Right lobe of liver (tissue), 4 donors: ENCODE measurements around the gene OPN1MW.
"Not testable (repeated sequence)": the region's sequence is repeated elsewhere in the genome, so short reads cannot be mapped to it uniquely, and the experiment has no call there.

Source experiments
- POLR2A ChIP-seq: fragments of 450-650 bp; IDR thresholded peaks from one replicate; pipeline ENCODE4 v1.6.1; 2017; ENCODE audit warnings: antibody characterized with exemption, mild to moderate bottlenecking
- TF ChIP-seq, protein P1 (sequence below), 4 donors: fragments of 200-600 bp in 3 of 4; fragments of 450-650 bp in 1 of 4; IDR thresholded peaks; one replicate each; pipeline versions ENCODE4 v1.5.1 to v1.8.0; 2016 to 2022; ENCODE audit warnings: antibody characterized with exemption in 4 of 4, mild to moderate bottlenecking in 2 of 4
- donor health status: DM: no; HTN: no; CAD: no.
- donor health status: DM: no; HTN: no; CAD: no.
- donor health status: DM: no; HTN: yes; CAD: no.

DNA sequence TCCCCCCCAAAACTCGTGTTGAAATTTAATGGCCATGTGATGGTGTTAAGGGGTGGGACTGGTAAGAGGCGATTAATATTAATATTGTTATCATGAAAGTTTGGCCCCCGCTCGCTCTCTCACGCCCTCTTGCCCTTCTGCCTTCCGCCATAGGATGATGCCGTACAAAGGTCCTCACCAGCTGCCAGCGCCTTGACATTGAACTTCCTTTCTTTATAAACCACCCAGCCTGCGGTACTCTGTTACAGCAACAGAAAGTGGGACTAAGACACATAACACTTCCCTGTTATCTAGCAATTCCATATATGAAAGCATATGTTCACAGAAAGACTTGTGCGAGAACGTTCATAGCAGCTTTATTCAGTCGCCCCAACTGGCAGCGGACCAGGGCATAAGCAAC lies 14.0 kb upstream of the OPN1MW start:
- TF ChIP-seq, protein P1, sequence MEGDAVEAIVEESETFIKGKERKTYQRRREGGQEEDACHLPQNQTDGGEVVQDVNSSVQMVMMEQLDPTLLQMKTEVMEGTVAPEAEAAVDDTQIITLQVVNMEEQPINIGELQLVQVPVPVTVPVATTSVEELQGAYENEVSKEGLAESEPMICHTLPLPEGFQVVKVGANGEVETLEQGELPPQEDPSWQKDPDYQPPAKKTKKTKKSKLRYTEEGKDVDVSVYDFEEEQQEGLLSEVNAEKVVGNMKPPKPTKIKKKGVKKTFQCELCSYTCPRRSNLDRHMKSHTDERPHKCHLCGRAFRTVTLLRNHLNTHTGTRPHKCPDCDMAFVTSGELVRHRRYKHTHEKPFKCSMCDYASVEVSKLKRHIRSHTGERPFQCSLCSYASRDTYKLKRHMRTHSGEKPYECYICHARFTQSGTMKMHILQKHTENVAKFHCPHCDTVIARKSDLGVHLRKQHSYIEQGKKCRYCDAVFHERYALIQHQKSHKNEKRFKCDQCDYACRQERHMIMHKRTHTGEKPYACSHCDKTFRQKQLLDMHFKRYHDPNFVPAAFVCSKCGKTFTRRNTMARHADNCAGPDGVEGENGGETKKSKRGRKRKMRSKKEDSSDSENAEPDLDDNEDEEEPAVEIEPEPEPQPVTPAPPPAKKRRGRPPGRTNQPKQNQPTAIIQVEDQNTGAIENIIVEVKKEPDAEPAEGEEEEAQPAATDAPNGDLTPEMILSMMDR (IDR thresholded peaks at IDR 0.05): not testable (repeated sequence)
- TF ChIP-seq POLR2A: not testable (repeated sequence)
